ENCODE measurements around the gene COL23A1.

DNA sequence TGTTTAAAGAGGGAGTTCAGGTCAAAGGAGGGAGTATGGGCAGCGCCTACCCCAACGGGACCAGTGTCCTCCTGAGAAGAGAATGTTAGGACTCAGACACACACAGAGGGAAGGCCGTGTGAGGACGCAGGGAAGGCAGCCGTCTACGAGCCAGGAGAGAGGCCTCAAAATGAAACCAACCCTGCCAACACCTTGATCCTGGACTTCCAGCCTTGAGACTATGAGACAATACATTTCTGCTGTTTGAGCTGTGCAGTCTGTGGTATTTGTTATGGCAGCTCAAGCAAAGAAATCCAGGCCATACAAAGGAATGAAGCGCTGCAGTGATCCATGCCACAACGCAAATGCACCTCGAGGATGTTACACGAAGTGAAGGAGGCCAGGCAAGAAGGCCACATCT, 97.9 kb downstream of the COL23A1 start:
- TF ChIP-seq POLR2AphosphoS5 (IDR thresholded peaks at IDR 0.05; ENCODE audit: low read depth, low read length) (no peak), POLR2A (IDR thresholded peaks at IDR 0.05; ENCODE audit: low read depth, low read length) (no peak), SPI1 (IDR thresholded peaks at IDR 0.05; ENCODE audit: low read depth, low read length) (no peak), POU2F2 (IDR thresholded peaks at IDR 0.05; ENCODE audit: low read depth, low read length) (no peak), TAF1 (IDR thresholded peaks at IDR 0.05; ENCODE audit: low read depth, low read length) (no peak), PAX5 (IDR thresholded peaks at IDR 0.05; ENCODE audit: insufficient read depth, low read length, severe bottlenecking) (no peak)
